Gastroesophageal sphincter (tissue), 3 donors: ENCODE results near the gene ARHGAP28.

Experiments
- POLR2A ChIP-seq, 2 donors: fragments of 450-650 bp; IDR thresholded peaks; one replicate each; pipeline ENCODE4 v1.6.1; 2017; ENCODE audit warnings: antibody characterized with exemption in 2 of 2, mild to moderate bottlenecking in 2 of 2, moderate library complexity in 1 of 2
- TF ChIP-seq, protein P1 (sequence below), 4 experiments: fragments of 200-600 bp in 2 of 4; fragments of 450-650 bp in 2 of 4; sonication (generic) in 1 of 4; IDR thresholded peaks; one replicate each; pipeline ENCODE4 v1.5.1; 2017 to 2019; ENCODE audit warnings: antibody characterized with exemption in 4 of 4, mild to moderate bottlenecking in 2 of 4, moderate library complexity in 2 of 4

DNA sequence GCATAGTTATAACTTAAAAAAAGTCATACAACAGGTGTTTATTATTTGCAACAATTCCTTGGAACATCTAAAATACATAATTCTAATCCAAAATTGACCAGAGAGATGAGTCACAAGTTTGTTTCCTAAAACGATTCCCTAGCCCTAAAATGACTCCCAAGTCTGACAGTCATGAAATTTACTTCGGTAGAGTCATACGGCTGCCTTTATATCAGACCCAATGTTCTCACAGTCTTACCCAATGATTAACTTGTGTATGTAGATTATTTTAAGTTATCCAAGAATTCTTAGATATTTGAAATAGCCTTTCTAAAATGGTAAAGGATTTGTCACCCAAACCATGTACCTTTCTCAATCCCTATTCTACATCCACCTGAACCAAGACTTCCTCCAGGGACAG, 213.2 kb downstream of the ARHGAP28 start:
- TF ChIP-seq POLR2A (IDR thresholded peaks at IDR 0.05), result no peak
- TF ChIP-seq, protein P1, sequence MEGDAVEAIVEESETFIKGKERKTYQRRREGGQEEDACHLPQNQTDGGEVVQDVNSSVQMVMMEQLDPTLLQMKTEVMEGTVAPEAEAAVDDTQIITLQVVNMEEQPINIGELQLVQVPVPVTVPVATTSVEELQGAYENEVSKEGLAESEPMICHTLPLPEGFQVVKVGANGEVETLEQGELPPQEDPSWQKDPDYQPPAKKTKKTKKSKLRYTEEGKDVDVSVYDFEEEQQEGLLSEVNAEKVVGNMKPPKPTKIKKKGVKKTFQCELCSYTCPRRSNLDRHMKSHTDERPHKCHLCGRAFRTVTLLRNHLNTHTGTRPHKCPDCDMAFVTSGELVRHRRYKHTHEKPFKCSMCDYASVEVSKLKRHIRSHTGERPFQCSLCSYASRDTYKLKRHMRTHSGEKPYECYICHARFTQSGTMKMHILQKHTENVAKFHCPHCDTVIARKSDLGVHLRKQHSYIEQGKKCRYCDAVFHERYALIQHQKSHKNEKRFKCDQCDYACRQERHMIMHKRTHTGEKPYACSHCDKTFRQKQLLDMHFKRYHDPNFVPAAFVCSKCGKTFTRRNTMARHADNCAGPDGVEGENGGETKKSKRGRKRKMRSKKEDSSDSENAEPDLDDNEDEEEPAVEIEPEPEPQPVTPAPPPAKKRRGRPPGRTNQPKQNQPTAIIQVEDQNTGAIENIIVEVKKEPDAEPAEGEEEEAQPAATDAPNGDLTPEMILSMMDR (IDR thresholded peaks at IDR 0.05), result no peak
